GM18907 (cell line): Measurements from ENCODE around the gene ANXA10.

Experiments used
- ATAC-seq: cut with Tn5 transposase; IDR thresholded peaks from one replicate; pipeline ENCODE4 v1.9.1; 2021; ENCODE audit warnings: mild to moderate bottlenecking, moderate library complexity; ENCODE audit not compliant: unreplicated experiment

ANXA10 gene, protein sequence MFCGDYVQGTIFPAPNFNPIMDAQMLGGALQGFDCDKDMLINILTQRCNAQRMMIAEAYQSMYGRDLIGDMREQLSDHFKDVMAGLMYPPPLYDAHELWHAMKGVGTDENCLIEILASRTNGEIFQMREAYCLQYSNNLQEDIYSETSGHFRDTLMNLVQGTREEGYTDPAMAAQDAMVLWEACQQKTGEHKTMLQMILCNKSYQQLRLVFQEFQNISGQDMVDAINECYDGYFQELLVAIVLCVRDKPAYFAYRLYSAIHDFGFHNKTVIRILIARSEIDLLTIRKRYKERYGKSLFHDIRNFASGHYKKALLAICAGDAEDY

GRCh38 chr4:168092176-168092712 is at the start of gene ANXA10:
TSS of gene ANXA10 (plus strand) at chr4:168092537. CDS start at chr4:168092701, 164 bp downstream.
- no peak for ATAC-seq

DNA sequence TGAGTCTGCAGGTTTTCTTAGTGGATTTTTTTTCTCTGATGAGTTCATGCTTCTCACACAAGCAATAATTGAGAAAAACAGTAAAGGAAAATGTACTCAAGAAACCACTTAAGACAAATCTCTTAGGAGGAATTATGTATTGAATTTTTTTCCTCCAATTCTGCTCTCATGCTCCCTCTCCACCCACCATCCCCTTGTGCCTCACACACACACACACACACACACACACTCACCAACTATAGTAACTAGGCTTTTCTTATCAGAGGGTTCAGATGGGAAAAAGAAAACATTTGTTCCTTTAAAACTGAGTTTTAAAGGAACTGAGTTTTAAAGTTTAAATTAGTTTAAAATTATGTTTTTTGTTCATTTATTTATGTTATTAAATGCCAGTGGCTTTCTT is 47.0 kb upstream of the ANXA10 start:
- ATAC-seq = no peak

GRCh38 chr4:168050002-168050401 is 42.3 kb upstream of the ANXA10 start:
- ATAC-seq = no peak

DNA sequence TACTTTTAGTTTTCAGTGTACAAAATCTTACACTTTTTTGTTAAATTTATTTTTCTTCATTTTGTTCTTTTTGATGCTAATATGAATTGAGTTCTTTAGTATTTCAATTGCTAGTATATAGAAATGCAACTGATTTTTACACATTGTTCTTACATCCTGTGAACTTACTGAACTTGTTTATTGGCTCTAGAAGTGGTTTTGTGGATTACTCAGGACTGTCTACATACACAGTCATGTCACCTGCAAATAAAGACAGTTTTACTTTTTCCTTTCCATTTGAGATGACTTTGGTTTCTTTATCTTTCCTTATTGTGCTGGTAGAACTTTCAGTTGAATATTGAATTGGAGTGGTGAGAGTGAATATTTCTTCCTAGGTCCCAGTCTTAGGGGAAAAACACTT is 40.8 kb upstream of the ANXA10 start:
- no peak for ATAC-seq

DNA sequence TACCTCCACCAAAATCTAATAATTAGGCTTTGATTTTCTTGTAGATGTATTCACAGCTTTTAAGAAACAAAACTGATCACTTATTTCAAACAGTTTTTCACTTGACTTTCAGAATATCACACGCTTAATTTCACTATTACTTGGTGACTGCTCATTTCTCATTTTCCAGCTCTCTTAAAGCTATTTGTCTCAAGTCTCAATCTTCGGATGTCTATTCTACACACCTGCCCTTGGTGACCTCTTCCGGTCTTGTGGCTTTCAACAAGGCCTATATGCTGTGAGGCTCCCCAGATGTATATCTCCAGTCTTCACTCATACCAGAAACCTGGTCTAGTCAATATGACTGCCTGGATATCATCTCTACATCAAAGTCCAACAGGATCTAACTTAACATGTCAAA is 34.9 kb upstream of the ANXA10 start:
- no peak for ATAC-seq

GRCh38 chr4:168059251-168059650 is 33.1 kb upstream of the ANXA10 start:
- ATAC-seq = no peak

- ATAC-seq = no peak
Observed at GRCh38 chr4:168063031-168063430, 29.3 kb upstream of the ANXA10 start.

DNA sequence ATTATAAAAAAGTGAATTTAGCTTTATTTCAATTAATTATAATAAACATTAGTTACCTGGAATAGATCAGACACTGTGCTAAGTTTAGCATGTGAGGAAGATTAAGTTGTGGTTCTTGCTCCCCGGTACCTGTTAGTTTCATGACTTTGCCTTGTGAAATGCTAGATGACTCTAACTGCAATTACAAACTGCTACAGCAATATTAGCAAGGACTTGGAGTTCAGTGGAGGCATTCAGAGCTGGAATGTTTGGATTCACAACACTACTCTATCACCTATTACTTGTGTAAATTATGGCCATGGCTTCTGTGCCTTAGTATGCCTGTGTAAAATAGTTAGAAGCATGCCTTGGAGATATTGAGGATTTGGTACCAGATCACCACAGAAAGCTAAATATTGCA is 21.4 kb upstream of the ANXA10 start:
- no peak for ATAC-seq

GRCh38 chr4:168071304-168071703 is 21.0 kb upstream of the ANXA10 start:
- no peak for ATAC-seq

- ATAC-seq = no peak
Observed at GRCh38 chr4:168074861-168075260, 17.5 kb upstream of the ANXA10 start.

DNA sequence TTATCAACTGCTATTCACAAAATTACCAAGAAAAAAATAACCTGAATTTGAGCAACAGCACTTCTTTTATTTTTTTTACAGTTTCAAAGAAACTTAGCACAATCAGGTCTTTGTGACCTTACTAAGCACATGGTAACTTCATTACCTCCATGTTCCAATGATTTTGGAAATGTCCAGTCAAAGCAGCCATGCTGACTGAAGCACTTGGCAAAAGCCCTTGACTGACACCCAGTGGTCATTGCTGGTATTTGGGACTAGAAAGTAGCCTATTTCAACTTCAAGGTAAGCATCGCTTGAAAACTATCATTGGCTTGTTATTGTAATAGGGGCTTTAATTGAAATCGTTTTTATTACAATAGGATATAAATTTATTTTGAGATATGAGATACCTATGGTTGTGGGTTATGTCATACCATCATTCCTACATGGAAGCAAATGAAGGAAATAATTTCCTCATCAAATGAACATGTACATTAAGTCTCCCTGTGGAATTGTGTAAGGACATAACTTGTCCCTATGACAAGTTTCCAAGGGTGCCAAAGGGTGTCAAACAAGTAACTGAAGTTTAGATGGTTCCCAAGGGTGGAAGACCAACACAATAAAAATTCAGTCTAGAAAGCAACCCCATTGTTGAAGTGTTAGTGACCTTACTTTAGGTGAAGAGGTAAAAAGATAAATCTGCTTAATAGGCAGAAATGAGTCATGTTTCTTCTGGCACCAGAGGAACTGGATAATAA is 15.2 kb upstream of the ANXA10 start:
- peak; percentile 91 for ATAC-seq

DNA sequence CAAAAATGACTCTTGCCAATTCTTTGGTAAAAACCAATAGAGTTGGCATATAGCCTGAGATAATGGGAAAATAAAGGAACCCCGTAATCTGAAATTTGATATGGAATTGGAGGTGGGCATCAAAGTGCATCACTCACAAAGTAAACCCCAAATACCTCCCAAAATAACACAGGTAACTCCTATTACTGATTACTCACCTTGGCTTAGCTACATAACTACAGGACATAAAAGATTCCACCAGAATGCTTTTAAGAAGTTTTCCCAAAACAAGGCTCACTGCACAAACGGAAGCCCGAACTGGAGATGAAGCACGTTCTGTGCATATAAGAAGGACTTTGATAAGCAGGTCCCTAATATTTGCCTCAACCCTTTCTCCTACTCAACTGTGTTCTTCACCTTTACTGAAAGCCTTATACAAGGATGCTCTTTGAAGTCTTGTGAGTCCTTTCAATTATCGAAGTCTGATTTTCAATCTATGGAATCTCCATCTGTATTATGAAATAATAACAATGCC is 14.6 kb upstream of the ANXA10 start:
- ATAC-seq = no peak

- ATAC-seq = no peak
Observed at GRCh38 chr4:168082379-168082778, 10.0 kb upstream of the ANXA10 start.

DNA sequence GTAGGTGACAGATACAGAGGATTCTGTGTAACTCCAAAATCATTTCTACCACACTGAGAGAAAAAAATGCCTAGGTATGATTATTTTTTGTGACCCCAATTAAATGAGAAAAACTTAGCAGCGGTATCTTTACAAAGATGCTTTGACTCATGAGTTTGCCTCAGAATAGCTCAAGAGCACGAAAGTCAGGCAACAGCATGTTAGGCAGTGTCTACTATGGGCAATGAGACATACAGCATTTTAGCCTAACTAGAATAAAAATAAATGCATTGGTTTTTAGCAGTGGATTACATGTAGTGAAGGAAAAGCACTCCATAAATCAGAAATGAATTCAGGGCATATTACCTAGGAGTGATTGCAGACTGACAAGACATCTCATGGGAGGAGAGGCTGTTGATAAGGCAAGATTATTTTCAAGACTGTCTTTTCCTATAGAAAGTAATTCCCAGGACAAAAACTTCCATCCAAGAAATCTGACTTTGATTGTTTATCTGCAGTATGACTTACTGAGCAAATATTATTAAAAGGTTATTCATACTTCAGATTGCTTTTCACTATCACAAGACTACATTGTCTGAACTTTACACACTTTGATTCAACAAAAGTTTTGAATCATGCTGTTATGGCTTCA is 3.6 kb downstream of the ANXA10 start:
- no peak for ATAC-seq

DNA sequence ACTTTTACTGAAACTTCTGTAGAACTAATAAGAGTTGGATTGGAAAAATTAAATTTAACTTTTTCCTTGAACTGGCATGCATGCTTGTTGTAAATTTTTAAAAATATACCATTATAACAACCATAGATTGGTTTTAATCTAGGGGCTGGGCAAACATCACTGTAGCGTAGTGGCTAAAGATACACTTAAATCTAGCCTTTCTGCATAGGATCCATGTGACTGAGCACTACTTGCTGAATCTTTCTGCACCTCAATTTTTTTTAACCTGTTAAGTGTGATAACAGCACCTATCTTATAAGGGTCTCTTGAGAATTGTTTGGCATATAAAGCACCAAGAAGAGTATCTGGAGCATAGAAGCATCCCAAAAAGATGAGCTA is 4.1 kb downstream of the ANXA10 start:
- ATAC-seq = no peak

DNA sequence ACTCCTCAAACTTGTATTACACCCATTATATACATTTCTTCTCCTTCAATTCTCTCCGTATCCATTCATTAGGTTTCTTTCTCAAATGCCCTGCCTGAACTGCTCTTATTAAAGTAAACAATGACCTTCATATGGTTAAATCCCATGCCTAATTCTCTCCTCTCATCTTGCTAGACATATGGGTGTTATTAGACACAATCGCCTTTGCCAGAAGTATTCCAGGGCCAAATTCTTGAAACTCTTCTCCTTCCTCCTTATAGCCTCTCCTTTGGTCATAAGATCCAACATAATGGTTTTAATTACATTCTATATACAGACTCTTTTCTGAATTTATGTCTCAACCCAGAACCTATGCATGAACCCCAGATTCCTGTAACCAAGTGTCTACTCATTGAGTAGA is 4.8 kb downstream of the ANXA10 start:
- no peak for ATAC-seq

- no peak for ATAC-seq
Observed at GRCh38 chr4:168098248-168098717, 5.9 kb downstream of the ANXA10 start.

DNA sequence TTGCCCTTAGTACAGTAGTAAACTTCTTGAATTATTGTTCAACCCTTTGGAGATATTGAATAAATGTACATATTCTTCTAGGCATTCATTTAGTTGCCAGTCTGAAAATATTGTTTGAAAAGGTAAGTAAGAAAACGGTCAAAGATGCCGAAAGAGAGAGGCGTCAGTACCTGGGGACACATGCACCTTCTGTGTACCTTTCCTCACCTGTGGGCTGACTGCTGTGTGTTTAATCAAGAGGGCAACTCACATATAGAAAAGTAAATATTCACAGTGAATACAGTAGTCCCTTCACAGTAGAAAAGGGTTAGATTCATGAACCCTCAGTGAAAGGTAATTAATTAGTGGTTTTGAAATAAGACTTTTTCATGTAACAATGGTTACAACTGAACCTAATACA is 6.9 kb downstream of the ANXA10 start:
- ATAC-seq = no peak

- no peak for ATAC-seq
Observed at GRCh38 chr4:168101026-168101425, 8.7 kb downstream of the ANXA10 start.

DNA sequence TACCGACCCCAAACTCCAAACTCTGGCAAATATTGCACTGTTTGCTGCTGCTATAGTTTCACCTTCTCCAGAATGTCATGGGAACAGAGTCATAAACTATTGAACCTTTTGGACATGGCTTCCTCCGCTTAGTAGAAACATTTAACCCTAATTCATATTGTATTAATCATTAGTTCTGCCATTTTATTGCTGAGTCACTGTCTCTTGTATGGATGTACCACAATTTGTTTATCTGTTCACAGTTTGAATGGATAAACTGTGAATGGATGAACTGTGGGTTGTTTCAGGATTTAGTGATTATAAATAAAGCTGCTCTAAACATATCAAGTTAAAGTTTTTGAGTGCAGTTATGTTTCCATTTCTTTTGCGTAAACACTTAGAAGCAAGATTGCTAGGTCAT is 10.1 kb downstream of the ANXA10 start:
- ATAC-seq = no peak

- no peak for ATAC-seq
Observed at GRCh38 chr4:168109527-168109926, 17.2 kb downstream of the ANXA10 start.
